ENCODE measurements around the gene KRT14.

KRT14 gene

GRCh38 chr17:41575336-41575735 is 11.4 kb downstream of the KRT14 start:
- no peak for DNase-seq

- no peak for DNase-seq
These were observed 14.9 kb downstream of the KRT14 start, which contains the start of gene KRT9 for GRCh38 chr17:41571561-41572434. Gene KRT9 (minus strand): TSS chr17:41572059. CDS start chr17:41571992, 67 bp downstream.

DNA sequence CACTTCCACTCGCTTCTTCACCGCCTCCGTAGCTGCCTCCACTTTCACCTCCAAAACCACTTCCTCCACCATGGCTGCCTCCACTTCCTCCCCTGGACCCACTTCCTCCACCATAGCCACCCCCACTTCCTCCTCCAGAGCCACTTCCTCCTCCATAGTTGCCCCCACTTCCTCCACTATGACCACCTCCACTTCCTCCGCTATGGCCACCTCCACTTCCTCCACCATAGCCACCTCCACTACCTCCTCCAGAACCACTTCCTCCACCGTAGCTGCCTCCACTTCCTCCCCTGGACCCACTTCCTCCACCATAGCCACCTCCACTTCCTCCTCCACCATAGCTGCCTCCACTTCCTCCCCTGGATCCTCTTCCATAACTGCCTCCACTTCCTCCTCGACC is 19.4 kb downstream of the KRT14 start:
- no peak for DNase-seq

- no peak for DNase-seq
These were observed 21.4 kb downstream of the KRT14 start for GRCh38 chr17:41565338-41565737.

DNA sequence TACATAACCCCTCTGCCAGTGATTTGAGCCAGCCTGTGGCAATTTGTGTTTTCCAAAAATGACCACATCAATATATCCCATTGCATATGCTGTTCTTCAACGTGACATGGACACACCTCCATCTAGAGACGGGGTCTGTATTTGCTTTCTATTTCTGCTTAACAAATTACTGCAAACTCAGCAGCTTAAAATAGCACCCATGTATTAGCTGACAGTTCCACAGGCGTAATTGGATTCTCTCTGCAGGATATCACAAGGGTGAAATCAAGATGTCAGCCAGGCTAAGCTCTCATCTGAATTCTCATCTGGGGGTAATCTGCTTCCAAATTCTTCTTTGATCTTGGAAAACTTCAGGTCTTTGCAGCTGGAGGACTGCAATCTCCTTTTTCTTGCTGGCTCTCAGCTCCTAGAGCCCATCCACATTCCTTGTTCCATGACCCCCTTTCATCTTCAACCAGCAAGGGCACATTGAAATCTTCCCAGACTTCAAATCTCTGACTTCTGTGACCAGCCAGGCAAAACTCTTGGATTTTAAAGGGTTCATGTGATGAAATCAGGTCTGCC is 23.0 kb downstream of the KRT14 start:
- DNase-seq = no peak

DNA sequence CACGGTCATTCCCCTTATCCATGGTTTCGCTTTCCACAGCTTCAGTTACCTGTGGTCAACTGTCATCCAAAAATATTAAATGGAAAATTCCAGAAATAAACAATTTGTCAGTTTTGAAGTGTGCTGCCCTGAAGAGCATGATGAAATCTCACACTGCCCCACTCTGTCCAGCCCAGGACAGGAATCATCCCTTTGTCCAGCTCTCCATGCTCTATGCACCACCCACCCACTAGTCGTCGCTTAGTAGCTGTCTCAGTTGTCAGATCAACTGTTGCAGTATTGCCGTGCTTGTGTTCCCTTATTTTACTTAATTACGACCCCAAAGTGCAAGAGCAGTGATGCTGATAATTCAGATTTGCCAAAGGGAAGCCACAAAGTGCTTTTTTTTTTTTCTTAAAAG is 25.1 kb downstream of the KRT14 start:
- no peak for DNase-seq

DNA sequence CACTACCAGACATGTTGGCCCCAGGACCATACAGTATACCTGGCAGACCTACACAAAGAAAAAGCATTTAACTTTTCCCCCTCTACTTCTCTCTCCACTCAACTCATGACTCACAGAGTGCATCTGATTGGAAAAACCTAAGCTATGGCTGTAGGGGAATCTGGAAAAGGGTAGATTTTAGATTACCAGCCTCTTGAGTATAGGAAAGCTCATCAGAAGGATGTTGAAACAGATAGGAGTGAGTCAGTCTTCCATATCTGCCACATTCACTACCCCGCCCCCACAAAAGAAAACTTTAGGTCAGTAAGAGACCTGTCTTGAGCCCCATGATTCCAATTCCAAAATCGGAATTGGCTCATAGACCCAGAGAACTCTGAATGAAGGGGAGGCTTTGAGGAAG is 27.1 kb downstream of the KRT14 start:
- DNase-seq = no peak

GRCh38 chr17:41556931-41557330 is 29.8 kb downstream of the KRT14 start:
- no peak for DNase-seq

DNA sequence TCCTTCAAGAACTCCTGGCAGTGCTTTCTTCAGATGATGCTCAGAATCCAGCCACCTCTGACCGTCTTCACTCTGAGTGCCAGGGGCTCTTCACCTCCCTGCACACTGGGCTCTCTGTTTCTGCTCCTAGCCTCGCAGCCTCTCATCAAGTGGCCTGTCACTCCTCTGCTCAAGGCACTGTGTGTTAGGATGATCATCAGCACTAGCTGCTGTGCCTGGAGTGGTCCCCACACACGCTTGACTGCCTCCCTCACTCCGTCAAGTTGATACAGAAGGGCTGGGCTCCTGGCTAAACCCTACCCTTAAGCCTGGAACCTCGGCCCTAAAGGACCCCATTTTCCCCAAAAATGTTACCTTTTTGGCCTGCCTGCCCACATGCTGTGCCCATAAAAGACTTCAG is 30.4 kb downstream of the KRT14 start:
- no peak for DNase-seq

GRCh38 chr17:41555105-41555887 is 31.4 kb downstream of the KRT14 start:
- no peak for DNase-seq

GRCh38 chr17:41553987-41554680 is 32.6 kb downstream of the KRT14 start:
- DNase-seq = no peak

- no peak for DNase-seq
These were observed 33.5 kb downstream of the KRT14 start for GRCh38 chr17:41553176-41553575.

DNA sequence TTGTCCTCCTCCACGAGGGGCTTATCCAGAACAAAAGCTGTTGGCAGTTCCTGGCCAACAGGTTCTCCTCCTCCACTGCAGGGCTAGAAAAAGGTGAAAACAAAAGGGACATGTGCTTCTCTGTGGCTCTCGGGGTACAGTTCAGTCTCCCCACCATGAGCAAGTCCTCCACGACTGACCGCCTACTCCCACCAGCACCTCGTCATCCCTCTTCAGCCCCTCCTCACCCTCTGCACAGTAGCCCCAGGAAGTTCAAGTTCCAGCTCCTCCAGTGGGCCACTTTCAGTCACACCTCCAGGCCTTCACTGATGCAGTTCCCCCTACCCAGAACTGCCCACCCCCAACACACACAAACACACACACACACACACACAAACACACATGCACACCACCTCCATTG is 34.2 kb downstream of the KRT14 start:
- DNase-seq = no peak

- DNase-seq = no peak
These were observed 35.3 kb downstream of the KRT14 start for GRCh38 chr17:41551365-41551764.

DNA sequence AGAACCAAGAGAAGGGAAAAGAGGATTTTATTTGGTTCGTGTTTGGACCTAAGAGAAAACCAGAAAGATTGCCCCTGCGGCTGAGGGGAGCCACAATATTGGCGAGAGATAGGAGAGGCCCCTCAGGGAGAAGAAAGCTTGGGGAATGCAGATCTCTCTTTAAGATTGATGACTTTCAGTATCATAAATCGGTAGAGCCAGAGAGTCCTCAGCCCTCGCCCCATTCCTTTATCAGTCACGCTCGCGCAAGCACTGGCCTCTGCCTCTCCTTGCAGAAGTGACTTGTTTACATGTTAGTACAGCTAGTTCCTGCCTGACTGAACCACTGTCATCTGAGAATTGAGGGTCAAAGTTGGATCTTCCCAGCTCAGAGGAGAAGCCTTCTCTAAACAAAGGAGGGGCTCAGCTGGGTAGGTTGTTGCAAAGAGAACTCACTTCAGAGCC is 37.1 kb downstream of the KRT14 start:
- no peak for DNase-seq

DNA sequence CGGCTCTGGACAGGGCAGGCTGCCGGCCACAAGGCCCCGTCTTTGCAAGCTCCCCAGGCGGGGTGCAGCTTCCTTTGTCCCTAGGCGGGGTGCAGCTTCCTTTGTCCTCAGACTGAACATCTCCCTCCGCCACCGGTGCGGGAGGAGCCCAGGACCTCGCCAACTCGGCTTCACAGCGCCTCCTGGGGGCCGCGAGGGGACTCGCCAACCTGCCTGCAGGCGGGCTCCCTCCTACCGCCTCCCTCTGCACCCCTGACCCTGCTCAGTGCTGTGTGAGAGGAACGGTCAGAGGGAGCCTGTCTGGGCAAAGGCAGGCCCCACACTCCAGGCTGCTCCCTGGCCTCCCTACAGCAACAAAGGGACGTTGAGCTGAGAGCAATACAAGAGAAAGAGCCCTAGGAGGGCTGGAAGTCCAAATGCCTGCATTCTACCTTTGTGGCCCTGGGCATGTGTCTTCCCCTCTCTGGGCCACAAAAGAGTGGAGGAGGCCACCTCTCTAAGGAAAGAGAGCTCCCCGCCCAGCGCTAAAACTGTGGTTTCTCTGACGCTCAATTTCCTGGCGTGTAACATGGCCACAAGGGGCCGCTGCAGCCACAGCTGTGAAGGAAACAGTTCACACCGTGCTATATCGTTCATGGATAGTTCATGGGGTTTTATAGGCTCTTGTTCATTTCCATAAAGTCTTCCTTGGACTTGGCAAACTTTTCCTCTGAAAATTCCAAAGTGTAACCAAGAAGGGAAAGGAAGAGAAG is 37.7 kb downstream of the KRT14 start:
- peak; percentile 74 for DNase-seq

- peak; percentile 49 for DNase-seq
These were observed 38.5 kb downstream of the KRT14 start for GRCh38 chr17:41547921-41548843.

- DNase-seq = no peak
These were observed 39.3 kb downstream of the KRT14 start for GRCh38 chr17:41547378-41547841.

GRCh38 chr17:41546819-41547218 is 39.9 kb downstream of the KRT14 start:
- no peak for DNase-seq

- no peak for DNase-seq
These were observed 40.8 kb downstream of the KRT14 start for GRCh38 chr17:41545829-41546410.

DNA sequence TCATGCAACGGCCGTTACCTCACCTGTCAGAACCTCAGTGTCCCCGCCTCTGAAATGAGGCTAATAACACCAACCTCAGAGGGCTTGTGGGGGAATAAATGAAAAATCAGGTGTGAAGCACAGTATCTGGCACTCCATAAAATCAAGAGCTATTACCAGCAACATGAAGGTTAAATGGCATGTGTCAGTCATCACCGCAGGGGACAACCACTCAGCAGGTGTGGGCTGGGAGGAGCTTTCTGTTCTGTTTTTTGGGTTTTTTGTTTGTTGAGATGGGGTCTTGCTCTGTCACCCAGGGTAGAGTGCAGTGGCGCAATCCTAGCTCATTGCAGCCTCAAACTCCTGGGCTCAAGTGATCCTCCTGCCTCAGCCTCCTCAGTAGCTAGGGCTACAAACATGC is 41.8 kb downstream of the KRT14 start:
- DNase-seq = no peak
